Hindlimb muscle (tissue), 1 donor: ENCODE data around the gene TRHDE. TPM values are rescaled to one million over a fixed set of nuclear protein-coding genes. Genes with fewer than 3 reads are reported as not detected.

Source experiments
- DNase-seq: peaks from one replicate; pipeline ENCODE4 v3.0.0-alpha.2; 2013
- polyA plus RNA-seq: library from polyadenylated mRNA; unstranded; fragments of 120-200 nt; gene quantifications from one replicate; pipeline ENCODE4 v1.2.1, GENCODE V29; 2013; ENCODE audit not compliant: insufficient read length

Gene TRHDE
- polyA plus RNA-seq, 1 donor, result 0.40 TPM

DNA sequence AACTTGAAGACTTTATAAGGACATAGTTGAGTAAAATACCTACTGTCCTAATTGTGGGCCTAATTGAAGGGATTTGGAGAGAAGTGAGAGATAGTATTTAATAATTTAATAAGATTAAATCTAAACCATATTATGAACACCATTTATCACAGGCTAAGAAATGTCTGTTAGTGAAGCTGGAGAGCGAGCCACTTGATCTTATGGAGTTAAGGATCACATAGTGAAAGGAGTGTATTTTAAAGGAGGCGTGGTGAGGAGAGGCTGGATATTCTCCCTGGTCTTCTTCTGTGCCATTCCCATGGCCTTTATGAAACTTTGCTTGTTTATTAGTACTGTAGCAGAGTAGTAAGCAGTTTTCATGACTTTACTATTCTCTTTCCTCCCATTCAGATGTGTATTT, 172.4 kb downstream of the TRHDE start:
- no peak for DNase-seq

DNA sequence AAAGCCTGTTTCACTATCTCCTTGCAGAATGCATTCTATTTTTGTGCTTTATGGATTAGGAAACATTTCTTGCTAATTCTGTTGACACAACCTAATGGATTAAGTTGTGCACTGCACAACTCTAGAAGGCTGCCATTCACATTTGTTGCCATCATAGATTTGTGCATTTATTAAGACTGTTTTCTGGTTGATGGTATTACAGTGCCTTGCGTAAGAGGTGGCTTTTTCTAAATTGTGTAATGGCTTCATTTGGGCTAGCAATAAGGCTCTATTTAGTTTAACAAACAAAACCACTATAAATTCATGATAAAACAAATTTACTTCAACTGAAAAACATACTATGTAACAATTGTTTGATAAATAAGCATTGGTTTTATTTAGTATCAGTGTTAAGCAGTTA, 175.9 kb downstream of the TRHDE start:
- no peak for DNase-seq

DNA sequence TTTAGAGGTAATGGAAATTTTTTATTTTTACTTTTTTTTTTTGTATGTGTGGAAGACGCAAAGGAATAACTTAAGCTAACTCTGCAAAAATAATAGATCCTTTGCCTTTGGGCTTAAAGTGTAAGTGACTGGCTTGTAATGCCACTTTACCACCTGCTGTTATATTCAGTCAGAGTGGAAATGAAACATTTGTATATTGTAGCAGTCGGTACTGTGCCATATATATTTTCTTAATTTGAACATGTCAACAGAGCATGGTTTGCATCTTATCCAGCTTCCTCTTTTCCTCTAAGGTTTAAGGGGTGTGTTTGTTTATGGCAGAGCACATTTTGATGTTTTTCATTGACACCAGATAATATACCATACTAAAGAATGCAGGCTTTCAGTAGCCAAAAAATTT, 176.6 kb downstream of the TRHDE start:
- no peak for DNase-seq

DNA sequence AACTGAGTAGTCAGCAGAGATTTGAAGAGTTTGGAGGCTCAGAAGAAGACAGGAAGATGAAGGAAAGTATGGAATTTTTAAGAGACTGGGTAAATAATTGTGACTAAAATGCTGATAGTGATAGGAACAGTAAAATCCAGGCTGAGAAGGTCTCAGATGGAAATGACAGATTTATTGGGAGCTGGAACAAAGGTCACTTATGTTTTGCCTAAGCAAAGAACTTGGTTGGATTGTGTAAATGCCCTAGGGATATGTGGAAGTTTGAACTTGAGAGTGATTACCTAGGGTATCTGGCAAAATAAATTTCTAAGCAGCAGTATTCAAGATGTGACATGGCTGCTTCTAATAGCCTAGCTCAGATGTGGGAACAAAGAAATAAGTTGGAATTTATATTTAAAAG, 180.9 kb downstream of the TRHDE start:
- DNase-seq, result no peak

DNA sequence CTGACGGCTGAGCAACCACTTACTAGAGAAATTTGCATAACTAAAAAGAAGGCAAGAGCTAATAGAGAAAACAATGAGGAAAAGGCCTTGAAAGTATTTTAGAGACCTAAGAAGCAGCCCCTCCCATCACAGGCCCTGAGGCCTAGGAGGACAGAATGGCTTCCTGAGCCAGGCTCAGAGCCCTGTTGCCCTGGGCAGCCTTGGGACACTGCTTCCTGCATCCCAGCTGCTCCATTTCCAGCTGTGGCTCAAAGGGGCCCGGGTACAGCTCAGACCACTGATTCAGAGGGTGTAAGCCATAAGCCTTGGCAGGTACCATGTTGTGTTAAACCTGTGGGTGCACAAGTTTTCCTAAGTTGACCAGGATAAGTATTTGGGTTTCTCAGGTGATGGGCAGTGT, 181.4 kb downstream of the TRHDE start:
- no peak for DNase-seq

DNA sequence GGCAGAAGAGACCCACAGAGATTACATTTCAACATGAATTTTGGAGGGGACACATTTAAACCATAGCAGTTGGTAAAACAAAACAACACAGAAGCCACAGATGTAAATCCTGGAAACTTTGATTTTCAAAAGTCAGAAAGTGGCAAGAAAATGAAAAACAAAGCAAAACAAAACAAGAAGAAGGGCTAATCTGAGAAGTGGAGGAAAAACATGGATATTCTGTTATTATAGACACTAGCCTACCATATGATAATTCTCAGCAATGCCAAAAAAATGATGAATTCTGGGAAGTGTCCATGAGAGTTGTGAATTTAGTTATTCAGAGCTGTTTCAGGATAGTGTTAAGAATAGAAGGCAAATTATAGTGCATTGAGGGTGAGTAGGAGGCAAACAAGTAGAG, 192.3 kb downstream of the TRHDE start:
- DNase-seq, result no peak

DNA sequence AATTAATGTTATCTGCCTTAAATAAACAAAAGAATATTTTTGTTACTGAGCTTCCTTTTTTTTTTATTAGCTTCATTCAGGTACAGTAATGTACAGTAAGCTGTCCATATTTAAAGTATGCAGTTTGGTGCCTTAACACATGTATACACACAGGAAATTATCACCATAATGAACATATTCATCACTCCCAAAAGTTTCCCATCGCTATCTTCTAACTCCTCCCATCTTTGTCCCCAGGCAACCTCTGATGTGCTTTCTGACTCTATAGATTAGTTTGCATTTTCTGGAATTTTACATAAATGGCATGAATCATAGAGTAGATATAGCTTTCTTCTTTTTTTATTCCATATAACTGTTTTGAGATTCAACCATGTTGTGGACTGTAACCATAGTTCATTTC, 193.0 kb downstream of the TRHDE start:
- no peak for DNase-seq

DNA sequence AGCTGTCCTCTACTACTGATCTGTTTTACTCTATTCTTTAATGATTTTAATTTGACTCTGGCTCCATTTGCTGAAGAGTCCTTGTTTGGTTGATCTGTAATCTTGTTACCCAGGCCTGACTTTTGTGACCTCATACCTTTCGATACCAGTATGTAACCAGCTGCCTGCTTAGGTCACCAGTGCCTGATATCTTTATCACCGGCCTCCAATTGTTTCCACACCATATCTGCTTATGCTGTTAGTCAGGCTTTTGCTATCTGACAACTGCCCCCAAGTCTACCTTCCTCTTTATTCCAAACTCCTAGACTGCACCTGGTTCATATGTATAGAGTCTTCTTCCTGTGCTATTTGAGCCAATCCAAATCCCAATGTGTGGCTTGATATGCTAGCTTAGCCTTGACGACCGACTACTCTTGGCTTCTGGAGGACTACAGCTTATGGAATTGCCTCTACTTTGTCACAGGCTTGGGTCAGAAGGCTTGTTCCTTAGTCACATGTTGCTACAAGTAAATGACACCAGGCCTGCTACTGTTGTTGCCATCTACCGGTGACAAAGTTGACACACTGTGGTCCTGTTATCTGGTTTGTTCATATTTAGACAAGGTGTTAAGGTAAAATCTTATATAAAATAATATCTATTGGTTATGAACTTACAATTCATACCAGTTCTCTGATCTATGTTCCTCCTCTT, 193.9 kb downstream of the TRHDE start:
- no peak for DNase-seq

DNA sequence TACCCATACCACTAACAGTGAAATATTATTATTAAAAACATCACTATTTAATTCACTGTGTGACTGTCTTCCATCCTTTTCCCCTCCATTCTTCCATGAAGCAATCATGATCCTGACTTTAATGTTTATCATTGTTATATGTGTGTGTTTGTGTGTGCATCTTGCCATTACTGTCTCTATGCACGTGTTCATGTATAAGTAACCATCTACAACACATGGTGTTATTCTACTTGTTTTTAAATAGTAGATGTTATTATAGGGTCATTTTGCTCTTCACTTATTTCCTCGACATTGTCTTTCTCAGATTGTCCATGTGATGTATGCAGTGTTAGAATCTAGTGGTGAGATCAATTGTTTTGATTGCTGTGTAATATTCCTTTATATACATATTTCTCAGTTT, 195.8 kb downstream of the TRHDE start:
- no peak for DNase-seq

DNA sequence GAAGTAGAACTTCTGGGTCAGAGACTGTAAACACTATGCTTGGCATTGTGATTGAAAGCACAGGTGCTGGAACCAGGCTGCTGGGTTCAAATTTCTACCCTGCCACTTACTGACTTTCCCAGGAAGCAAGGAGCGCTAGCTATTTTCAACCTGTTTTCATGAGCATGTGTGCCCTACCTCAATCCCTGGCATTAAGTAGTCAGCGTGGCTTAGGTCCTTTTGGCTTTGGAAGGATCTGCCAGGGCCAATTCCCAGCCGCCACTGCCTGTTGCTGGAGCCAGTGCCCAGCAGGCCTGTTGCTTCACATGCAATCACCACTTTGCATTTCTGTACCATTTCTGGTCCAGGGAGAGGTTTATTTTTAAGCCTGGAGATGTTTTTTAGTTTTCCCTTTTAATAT, 196.3 kb downstream of the TRHDE start:
- DNase-seq, result no peak

DNA sequence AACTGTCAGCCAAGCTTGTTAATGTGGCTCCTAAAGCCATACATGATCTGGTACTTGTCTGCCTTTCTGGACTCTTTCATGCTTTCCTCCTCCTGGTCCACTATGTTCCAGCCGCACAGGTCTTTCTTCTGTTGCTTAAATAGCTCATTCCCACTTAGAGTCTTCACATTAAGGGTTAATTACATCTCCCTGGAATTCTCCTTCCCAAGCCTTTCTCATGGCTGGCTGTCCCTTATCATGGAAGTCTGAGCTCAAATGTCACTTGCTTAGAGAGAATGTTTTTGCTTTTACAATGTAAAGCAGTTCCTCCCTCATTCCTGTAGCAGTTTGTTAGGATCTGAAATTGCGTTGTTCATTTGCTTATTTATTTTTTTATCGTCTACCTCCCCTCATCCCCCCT, 199.6 kb downstream of the TRHDE start:
- DNase-seq, result no peak

DNA sequence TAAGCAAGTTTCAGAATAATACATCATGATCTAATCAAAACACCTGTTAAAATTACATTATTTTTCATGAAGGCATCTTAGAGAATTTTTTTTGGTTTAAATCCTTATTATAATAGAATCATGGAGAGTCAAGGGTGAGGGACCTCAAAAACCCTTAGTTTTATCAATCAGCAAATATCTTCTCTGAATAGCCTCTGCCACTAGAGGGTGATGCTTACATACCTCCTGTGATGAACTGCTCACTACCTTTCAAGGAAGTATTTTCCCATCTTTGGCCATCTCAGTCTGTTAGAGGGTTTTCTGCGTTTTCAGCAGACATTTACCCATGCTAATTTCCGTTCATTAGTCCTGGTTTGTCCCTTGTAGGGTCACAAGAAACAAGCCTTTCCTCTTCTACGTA, 200.2 kb downstream of the TRHDE start:
- no peak for DNase-seq

DNA sequence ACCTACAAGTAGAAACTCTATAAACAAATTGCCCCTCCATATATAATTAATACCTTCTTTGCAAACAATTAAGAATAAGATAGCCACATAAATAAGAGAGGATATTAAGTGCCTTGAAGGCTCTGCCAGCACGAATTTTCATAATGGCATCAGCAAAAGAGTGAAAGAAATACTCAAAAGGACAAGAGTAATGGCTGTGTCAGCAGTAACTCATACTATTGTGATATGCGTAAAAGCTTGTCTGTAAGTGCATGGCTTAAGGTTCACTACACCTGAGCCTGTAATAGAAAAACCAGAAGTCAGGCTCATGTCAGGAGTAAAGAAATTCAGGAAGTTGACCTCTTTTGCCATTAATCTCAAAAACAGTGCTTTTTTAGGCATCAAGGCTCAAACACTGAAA, 204.1 kb downstream of the TRHDE start:
- no peak for DNase-seq

DNA sequence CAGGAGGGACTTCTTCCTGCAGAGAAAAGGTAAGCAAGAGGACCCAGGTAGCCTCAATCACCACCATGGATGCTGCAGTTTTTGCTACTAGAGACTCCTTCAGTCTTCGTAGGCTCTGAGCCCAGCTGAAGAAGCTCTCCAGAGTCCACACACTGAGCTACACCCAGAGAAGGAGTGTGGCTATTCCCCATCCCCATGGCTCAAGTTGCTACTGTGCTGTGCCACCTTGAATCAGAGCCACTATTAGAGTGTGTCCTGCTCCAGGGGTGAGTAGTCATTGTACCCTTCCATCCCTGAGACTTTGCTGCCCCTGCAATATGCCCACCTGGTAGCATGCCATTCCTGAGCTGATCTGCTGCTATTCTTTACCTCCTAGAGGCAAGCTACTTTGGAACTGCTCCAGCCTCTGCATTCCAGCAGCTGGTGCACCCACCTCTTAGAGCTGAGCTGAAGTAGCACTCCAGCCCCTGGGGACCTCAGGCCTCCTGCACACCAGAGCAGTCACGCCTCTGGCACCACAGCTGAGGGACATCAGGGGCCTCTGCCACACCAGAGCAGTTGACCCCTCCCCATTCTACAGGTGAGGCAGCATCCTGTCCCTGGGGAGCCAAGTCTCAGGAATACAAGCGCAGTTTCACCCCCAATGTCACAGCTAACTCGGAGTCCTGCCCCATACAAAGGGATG, 213.0 kb downstream of the TRHDE start:
- DNase-seq, result no peak

DNA sequence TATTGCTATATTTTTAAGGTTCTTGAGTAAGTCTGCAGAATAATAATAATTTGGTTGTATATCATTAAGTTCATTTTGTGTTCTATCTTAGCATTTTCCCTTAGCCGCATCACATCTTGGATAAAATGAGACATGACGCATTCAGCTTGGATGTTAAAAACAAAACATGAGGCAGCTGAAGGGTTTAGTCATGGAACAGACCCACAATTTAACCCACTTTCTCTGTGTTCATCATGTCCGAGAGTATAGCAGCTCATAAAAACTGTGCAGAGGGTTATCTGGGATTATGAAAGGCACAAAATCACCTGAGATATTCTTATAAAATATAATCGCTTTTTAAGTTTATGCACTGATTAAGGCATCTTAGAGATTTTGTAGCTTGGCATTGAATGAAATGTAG, 219.3 kb downstream of the TRHDE start:
- peak; percentile 36 for DNase-seq

DNA sequence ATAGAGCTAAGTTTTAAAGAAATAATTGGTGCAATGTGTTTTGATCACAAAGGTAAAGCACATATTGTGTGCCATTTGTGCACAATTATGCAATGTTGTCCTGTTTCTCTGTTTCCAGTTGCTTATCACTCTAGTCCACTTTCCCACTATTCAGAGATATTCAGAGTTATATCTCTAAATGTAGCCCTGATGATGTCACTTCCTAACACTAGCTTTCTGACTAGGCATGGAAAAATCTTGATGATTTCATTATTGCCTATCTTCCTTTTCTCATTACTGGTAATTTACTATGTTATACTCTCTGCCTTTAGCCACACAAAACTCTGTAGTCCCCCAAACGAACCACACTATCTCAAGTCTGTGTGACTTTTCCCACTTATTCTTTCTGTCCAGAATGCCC, 221.2 kb downstream of the TRHDE start:
- no peak for DNase-seq

DNA sequence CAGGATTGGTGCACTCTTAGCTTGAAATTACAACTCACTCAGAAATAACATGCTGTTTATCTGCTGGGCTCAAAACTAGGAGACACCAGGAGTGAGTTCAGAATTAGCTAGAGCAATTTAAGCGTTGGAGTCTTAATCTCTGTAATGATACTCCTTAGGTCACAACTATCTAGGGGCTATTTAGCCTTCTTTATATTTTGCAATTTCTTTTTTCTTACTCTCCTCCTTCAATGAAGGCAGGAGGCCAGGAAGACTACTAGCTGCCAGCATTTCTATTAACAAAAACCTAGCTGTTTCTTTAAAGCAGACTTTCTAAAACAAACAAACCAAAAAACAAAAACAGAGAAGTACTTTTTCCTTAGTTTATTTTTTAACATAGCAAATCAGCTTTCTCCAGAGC, 226.2 kb downstream of the TRHDE start:
- DNase-seq, result no peak

DNA sequence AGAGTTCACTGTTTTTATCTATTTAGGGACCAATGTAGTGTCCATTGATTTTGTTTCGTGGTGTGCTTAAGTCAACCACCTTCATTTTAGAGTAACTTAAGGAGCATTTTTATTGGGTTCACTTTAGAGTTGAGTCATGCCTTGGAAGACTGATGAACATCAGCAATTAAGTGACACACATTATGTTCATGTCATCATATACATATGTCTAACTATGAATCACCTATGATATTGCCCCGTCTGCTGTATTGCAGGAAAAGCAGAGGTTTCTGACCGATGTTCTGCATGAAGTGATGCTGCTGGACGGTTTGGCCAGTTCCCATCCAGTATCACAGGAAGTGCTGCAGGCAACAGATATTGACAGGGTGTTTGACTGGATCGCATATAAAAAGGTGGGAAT, 227.1 kb downstream of the TRHDE start:
- DNase-seq, result no peak

DNA sequence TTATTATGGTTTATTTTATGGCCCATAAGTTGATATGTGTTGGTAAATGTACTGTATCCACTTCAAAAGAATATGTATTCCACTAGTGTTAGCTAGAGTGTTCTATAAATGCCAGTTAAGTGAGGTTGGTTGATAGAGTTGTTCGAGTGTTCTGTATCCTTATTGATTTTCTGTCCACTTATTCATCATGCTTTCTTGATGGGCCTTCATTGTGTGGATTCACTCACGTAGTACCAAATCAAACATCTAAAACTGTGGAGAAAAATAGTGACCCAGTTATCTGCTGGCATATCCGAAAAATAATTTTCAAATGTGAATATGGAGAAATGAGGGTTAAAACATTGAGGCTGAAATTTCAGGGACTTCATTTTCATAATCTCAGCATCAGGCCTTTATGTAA, 230.4 kb downstream of the TRHDE start:
- DNase-seq, result no peak

DNA sequence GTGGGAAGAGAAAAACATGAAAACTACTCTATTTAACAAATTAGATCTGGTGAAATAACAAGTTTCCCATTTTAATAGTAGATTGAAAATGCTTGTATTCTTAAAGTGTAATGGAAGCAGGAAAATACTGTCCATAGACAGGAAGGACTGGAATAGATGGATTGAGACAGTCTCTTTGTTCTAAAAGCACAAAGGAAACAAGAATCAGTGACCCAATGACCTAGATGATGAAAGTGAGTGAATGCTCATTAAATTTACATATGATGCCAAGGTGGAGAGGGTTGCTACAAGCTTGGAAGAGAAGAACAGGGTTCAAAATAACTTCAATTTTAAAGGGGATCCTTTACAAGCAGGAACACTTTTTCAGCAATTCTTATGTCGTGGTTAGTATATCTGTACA, 233.1 kb downstream of the TRHDE start:
- no peak for DNase-seq

DNA sequence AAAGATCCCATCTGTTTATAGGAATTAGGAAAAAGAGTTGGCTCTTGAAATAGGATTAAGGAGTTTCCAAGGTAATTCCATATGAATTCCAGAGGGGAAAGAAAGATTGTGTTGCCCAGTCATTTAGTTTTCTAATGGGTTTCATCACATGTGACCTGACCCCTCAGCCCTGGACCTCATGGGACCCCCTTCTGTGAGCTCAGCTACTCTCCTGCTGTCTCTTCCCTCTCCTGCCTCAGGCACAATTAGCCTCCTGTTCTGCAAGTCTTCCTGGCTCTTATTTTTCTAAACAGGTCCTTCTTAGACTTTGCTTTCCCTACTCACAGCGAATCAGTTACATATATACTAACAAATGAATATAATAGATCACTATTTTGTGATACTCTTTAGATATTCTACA, 237.7 kb downstream of the TRHDE start:
- no peak for DNase-seq

DNA sequence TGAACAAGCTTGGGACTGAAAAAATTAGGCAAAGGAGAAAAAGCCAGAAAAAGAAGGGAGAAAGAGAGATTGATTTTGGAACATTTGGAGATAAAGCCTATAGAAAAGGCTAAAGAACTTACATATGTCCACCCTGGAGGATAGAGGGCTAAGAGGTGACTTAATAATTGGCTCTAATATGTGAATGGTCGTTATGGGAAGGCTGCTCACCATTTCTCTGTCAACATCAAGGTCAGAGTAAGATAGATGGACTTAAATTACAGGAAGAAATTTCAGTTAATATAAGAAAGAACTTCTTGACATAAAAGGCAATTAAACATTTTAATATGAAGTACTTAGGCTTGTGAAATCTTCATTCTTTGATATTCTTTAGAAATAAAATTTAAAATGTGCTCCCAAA, 238.6 kb downstream of the TRHDE start:
- no peak for DNase-seq

DNA sequence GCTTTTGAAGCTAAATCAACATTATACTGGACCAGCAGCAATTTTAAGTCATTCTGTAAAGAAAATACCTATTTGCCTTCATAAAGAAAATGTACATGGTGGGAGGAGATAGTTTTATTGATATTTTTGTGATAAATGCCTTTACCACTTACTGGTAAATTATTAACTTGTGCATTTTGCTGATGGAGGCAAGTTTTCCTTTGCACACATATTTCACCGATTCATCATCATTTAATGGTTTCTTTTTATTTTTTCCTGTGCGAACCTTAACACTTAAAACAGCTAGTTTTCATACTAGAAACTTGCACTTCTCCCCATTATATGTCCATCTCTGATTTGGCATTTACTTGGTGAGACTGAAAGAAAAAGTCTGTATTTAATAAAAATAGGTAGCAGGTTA, 239.3 kb downstream of the TRHDE start:
- DNase-seq, result no peak

DNA sequence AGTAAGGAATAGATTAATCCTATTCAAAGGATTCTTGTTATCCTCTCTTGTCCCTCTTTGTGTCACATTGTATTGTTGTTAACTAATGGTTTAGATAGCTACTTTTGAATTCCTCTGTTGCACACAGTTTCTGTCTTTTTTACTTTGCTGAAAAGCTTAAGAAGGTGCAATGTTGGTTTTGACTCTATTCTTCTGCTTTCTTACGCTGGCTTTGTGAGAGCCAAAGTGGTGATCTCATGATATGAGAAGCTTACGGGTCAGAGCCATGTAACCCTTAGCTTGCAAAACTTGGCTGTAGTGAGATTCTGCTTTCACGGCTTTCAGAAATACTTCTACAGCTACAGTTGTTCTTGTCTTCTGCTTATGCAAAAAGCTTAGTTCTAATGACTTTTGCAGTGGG, 239.7 kb downstream of the TRHDE start:
- DNase-seq, result peak; percentile 31
